H9 (cell line): Measurements from ENCODE around the gene CDC42EP1. TPM values are rescaled to one million over a fixed set of nuclear protein-coding genes. Genes with fewer than 3 reads are reported as not detected.

Experiments used
- DNase-seq: peaks from one replicate; pipeline ENCODE4 v3.0.0-alpha.2; 2017
- H2AFZ ChIP-seq: one replicate; pipeline ENCODE4 v1.6.1; 2013; ENCODE audit warnings: mild to moderate bottlenecking, low read length, control low read depth, moderate library complexity
- H2AK5ac ChIP-seq: 2 replicates; pipeline ENCODE4 v1.6.1; 2013; ENCODE audit warnings: low read length, control low read depth, mixed read lengths; ENCODE audit not compliant: insufficient read length
- H2BK120ac ChIP-seq: one replicate; pipeline ENCODE4 v1.6.1; 2013; ENCODE audit warnings: low read depth, mild to moderate bottlenecking, low read length, control low read depth, inconsistent platforms; ENCODE audit not compliant: poor library complexity, severe bottlenecking
- H2BK12ac ChIP-seq: 2 replicates; pipeline ENCODE4 v1.6.1; 2013; ENCODE audit warnings: low read length, control low read depth, mixed read lengths, low read depth; ENCODE audit not compliant: insufficient read length
- H2BK15ac ChIP-seq: 2 replicates; pipeline ENCODE4 v1.6.1; 2013; ENCODE audit warnings: low read depth, low read length, control low read depth
- H2BK20ac ChIP-seq: one replicate; pipeline ENCODE4 v1.6.1; 2013; ENCODE audit warnings: low read depth, mild to moderate bottlenecking, low read length, control low read depth, inconsistent platforms; ENCODE audit not compliant: poor library complexity, severe bottlenecking
- H2BK5ac ChIP-seq: 2 replicates; pipeline ENCODE4 v1.6.1; 2013; ENCODE audit warnings: low read length, control low read depth, mixed read lengths; ENCODE audit not compliant: insufficient read length
- H3K14ac ChIP-seq: 2 replicates; pipeline ENCODE4 v1.6.1; 2013; ENCODE audit warnings: low read length, control low read depth; ENCODE audit not compliant: insufficient read depth
- H3K18ac ChIP-seq: 2 replicates; pipeline ENCODE4 v1.6.1; 2013; ENCODE audit warnings: low read depth, mild to moderate bottlenecking, mixed read lengths, low read length, control low read depth; ENCODE audit not compliant: insufficient read length
- H3K23ac ChIP-seq: 2 replicates; pipeline ENCODE4 v1.6.1; 2013; ENCODE audit warnings: low read length, control low read depth, mixed read lengths, low read depth; ENCODE audit not compliant: insufficient read length
- H3K23me2 ChIP-seq: 2 replicates; pipeline ENCODE4 v1.6.1; 2013; ENCODE audit warnings: low read depth, mild to moderate bottlenecking, mixed read lengths, low read length, control low read depth; ENCODE audit not compliant: insufficient read length, poor library complexity, severe bottlenecking
- H3K27ac ChIP-seq: 2 replicates; pipeline ENCODE4 v1.5.1; 2013; ENCODE audit warnings: low read length, control low read depth, mixed read lengths, low read depth; ENCODE audit not compliant: insufficient read length
- H3K27me3 ChIP-seq: 2 replicates; pipeline ENCODE4 v1.6.1; 2013; ENCODE audit warnings: low read length, control low read depth, inconsistent platforms; ENCODE audit not compliant: insufficient read depth
- H3K4ac ChIP-seq: 2 replicates; pipeline ENCODE4 v1.6.1; 2013; ENCODE audit warnings: low read depth, mild to moderate bottlenecking, control low read depth, inconsistent platforms, low read length, moderate library complexity
- H3K4me1 ChIP-seq: 2 replicates; pipeline ENCODE4 v1.6.1; 2013; ENCODE audit warnings: low read length, control low read depth, inconsistent platforms; ENCODE audit not compliant: insufficient read depth
- H3K4me2 ChIP-seq: 2 replicates; pipeline ENCODE4 v1.6.1; 2013; ENCODE audit warnings: low read length, control low read depth, mixed read lengths; ENCODE audit not compliant: insufficient read length, insufficient read depth
- H3K56ac ChIP-seq: 2 replicates; pipeline ENCODE4 v1.6.1; 2013; ENCODE audit warnings: low read depth, mild to moderate bottlenecking, mixed read lengths, low read length, control low read depth; ENCODE audit not compliant: insufficient read length
- H3K79me1 ChIP-seq: 2 replicates; pipeline ENCODE4 v1.6.1; 2013; ENCODE audit warnings: low read depth, mild to moderate bottlenecking, moderate library complexity, low read length, control low read depth, inconsistent platforms; ENCODE audit not compliant: insufficient read depth, poor library complexity, severe bottlenecking
- H3K79me2 ChIP-seq: 2 replicates; pipeline ENCODE4 v1.6.1; 2013; ENCODE audit warnings: low read length, control low read depth, inconsistent platforms; ENCODE audit not compliant: insufficient read depth
- H3K9ac ChIP-seq: 2 replicates; pipeline ENCODE4 v1.6.1; 2013; ENCODE audit warnings: low read length, control low read depth, mixed read lengths; ENCODE audit not compliant: insufficient read length; ENCODE audit errors: extremely low read depth
- H3K9me3 ChIP-seq: one replicate; pipeline ENCODE4 v1.6.1; 2013; ENCODE audit warnings: low read depth, low read length, inconsistent platforms; ENCODE audit not compliant: control insufficient read depth
- H3T11ph ChIP-seq: one replicate; pipeline ENCODE4 v1.6.1; 2013; ENCODE audit warnings: mild to moderate bottlenecking, low read length, control low read depth, inconsistent platforms
- H4K20me1 ChIP-seq: one replicate; pipeline ENCODE4 v1.6.1; 2013; ENCODE audit not compliant: control insufficient read depth, insufficient read length, insufficient read depth
- H4K5ac ChIP-seq: 2 replicates; pipeline ENCODE4 v1.6.1; 2013; ENCODE audit warnings: low read depth, mild to moderate bottlenecking, mixed read lengths, low read length, control low read depth; ENCODE audit not compliant: insufficient read length
- H4K8ac ChIP-seq: replicated peaks from 2 replicates; pipeline ENCODE4 v1.6.1; 2013; ENCODE audit warnings: low read length, control low read depth, mixed read lengths, low read depth; ENCODE audit not compliant: insufficient read length
- H4K91ac ChIP-seq: 2 replicates; pipeline ENCODE4 v1.6.1; 2013; ENCODE audit warnings: low read depth, mild to moderate bottlenecking, moderate library complexity, mixed read lengths, low read length, control low read depth; ENCODE audit not compliant: insufficient read length
- H3K27ac Mint-ChIP-seq, 3 experiments: 2 replicates in 2 of 3; 3 replicates in 1 of 3; pipeline ENCODE4 v1.8.0; 2020 to 2021; ENCODE audit warnings: mixed read lengths in 3 of 3, mild to moderate bottlenecking in 1 of 3, moderate library complexity in 1 of 3
- H3K27me3 Mint-ChIP-seq: 2 replicates; pipeline ENCODE4 v1.8.0; 2021; ENCODE audit warnings: low read depth, mild to moderate bottlenecking, moderate library complexity, mixed read lengths
- H3K36me3 Mint-ChIP-seq, 3 experiments: 2 replicates in 2 of 3; 3 replicates in 1 of 3; pipeline ENCODE4 v1.8.0; 2020 to 2021; ENCODE audit warnings: low read depth in 3 of 3, mixed read lengths in 3 of 3; ENCODE audit not compliant: insufficient read depth in 1 of 3
- H3K4me1 Mint-ChIP-seq, 2 experiments: 2 replicates each; pipeline ENCODE4 v1.8.0; 2020; ENCODE audit warnings: mixed read lengths in 2 of 2
- H3K4me3 Mint-ChIP-seq, 2 experiments: 2 replicates in 1 of 2; 3 replicates in 1 of 2; pipeline ENCODE4 v1.8.0; 2020 to 2021; ENCODE audit warnings: mild to moderate bottlenecking in 2 of 2, mixed read lengths in 2 of 2, moderate library complexity in 1 of 2
- H3K9me3 Mint-ChIP-seq, 2 experiments: 2 replicates in 1 of 2; 3 replicates in 1 of 2; pipeline ENCODE4 v1.8.0; 2020; ENCODE audit warnings: mild to moderate bottlenecking in 2 of 2, mixed read lengths in 2 of 2, moderate library complexity in 1 of 2
- CTCF ChIP-seq: fragments of 200-600 bp; sonication (generic); conservative IDR thresholded peaks from 3 replicates; pipeline ENCODE4 v1.8.0; 2021; ENCODE audit warnings: antibody characterized with exemption, mild to moderate bottlenecking
- WGBS: extraction: QIAGEN DNeasy Blood & Tissue Kit; methylation state at CpG from one replicate; pipeline ENCODE4 v1.1.7; 2013; ENCODE audit warnings: missing lambda C conversion rate, low lambda C conversion rate, mixed read lengths; ENCODE audit not compliant: insufficient read length; ENCODE audit errors: extremely low coverage; 5-methylcytosine and 5-hydroxymethylcytosine counted together
- total RNA-seq: library from RNA; stranded (reverse); gene quantifications from 2 replicates; pipeline ENCODE4 v1.2.1, GENCODE V29; 2021

CDC42EP1 gene
- total RNA-seq, 1 experiment from 2014 or later: 23.0 TPM

GRCh38 chr22:37565830-37566229 lies 5.5 kb downstream of the CDC42EP1 start:
- Histone ChIP-seq H3T11ph (no peak overlapping the region), H3K23me2 (peaks cover 9% of the 10 kb centered on the region), H2BK15ac (no peak overlapping the region), H3K4ac (no peak overlapping the region), H3K79me1 (no peaks in the 10 kb centered on the region), H3K27me3 (peaks cover 3% of the 10 kb centered on the region; the same call in 1 of the 2 replicates), H2AFZ (no peak overlapping the region), H2BK12ac (no peak overlapping the region), H3K9me3 (no peaks in the 10 kb centered on the region), H4K20me1 (no peaks in the 10 kb centered on the region), H2BK120ac (no peak overlapping the region), H3K79me2 (no peaks in the 10 kb centered on the region; the same call in 1 of the 2 replicates), H4K5ac (no peak overlapping the region), H4K8ac (no peak overlapping the region), H3K4me1 (peaks cover 8% of the 10 kb centered on the region), H3K18ac (no peak overlapping the region), H3K14ac (no peak overlapping the region), H2BK5ac (no peak overlapping the region), H3K27ac (no peak overlapping the region), H3K9ac (no peak overlapping the region), H3K56ac (no peak overlapping the region), H2AK5ac (no peak overlapping the region), H4K91ac (no peak overlapping the region), H2BK20ac (no peak overlapping the region), H3K4me2 (no peak overlapping the region), H3K23ac (no peak overlapping the region)
- Mint-ChIP-seq H3K4me3 (no peak overlapping the region), H3K9me3 (no peaks in the 10 kb centered on the region; a peak in 1 of 5 replicates), H3K4me1 (peaks cover 45 to 57% of the 10 kb centered on the region in 2 experiments), H3K27me3 (peaks cover 12% of the 10 kb centered on the region), H3K27ac (peak overlapping the region in 1 of 3 experiments; percentile 80; a peak in 2 of 7 replicates), H3K36me3 (peaks cover 0 to 12% (median 2%) of the 10 kb centered on the region in 3 experiments; a peak in 4 of 7 replicates)
- no peak for TF ChIP-seq CTCF
- DNase-seq: no peak
- WGBS: no CpG with 5 or more reads among the region's 17 CpGs
